ENCODE results near the gene EIF1AY. TPM values are rescaled to one million over a fixed set of nuclear protein-coding genes. Genes with fewer than 3 reads are reported as not detected.
"Not testable (repeated sequence)": the region's sequence is repeated elsewhere in the genome, so short reads cannot be mapped to it uniquely, and the experiment has no call there.

The EIF1AY gene
- total RNA-seq, 1 experiment from 2014 or later = not detected

DNA sequence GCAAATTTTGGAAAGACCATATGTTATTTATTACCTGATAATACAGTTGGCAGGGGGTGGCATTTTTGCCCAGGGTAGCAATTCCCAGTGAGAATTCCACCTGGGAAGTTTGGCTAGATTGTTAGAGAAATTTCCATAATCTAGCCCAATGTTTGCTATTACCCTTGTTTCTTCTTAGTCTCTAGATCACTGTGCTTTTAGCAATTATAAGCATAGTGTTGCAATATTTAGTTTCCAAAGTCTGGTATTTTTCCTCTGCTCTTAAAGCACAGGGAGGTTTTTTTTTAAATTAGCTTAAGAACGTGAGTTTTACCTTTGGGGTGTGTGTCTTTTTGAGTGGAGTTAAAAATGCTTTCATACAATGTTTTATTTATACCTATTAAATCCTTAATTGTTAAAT is 26.3 kb upstream of the EIF1AY start:
- POLR2A ChIA-PET (ENCODE audit: low non-redundant PET) = no interaction called here
- no peaks in the 10 kb centered on the region for H3K9me3 ChIP-seq (ENCODE audit: low read depth, low read length, poor library complexity, severe bottlenecking)
- BruUV-seq (replicated peaks) = no TSS peak
- no peaks in the 10 kb centered on the region for H3K36me3 ChIP-seq (ENCODE audit: insufficient read depth, low read length, poor library complexity, severe bottlenecking)
- CTCF ChIA-PET = no interaction called here
- TF ChIP-seq CTCF (conservative IDR thresholded peaks at IDR 0.05; ENCODE audit: low read depth, low read length) (no peak), EZH2 (IDR thresholded peaks at IDR 0.05; ENCODE audit: borderline replicate concordance, low read depth, low read length, poor library complexity, severe bottlenecking) (no peak)
- H3K4me3 ChIP-seq (ENCODE audit: low read depth, low read length, poor library complexity, severe bottlenecking) = no peak overlapping the region
- no peak for DNase-seq (ENCODE audit: low spot score)
- no peak overlapping the region for H3K27ac ChIP-seq (ENCODE audit: low read depth, low read length, poor library complexity, severe bottlenecking)
- no peaks in the 10 kb centered on the region for H3K4me1 ChIP-seq (ENCODE audit: insufficient read depth, low read length, poor library complexity, severe bottlenecking)
- no peaks in the 10 kb centered on the region for H3K27me3 ChIP-seq (replicated peaks; ENCODE audit: insufficient read depth, low read depth, low read length, poor library complexity)
- intact Hi-C loops (cut with micrococcal nuclease; ENCODE audit: unreplicated experiment) = no loop called here

GRCh38 chrY:20551840-20552239 is 23.7 kb upstream of the EIF1AY start:
- no peaks in the 10 kb centered on the region for H3K27me3 ChIP-seq (replicated peaks; ENCODE audit: insufficient read depth, low read depth, low read length, poor library complexity)
- no peak overlapping the region for H3K27ac ChIP-seq (ENCODE audit: low read depth, low read length, poor library complexity, severe bottlenecking)
- no peaks in the 10 kb centered on the region for H3K36me3 ChIP-seq (ENCODE audit: insufficient read depth, low read length, poor library complexity, severe bottlenecking)
- no peak for DNase-seq (ENCODE audit: low spot score)
- ChIA-PET CTCF (no interaction called here), POLR2A (ENCODE audit: low non-redundant PET) (no interaction called here)
- intact Hi-C loops (cut with micrococcal nuclease; ENCODE audit: unreplicated experiment) = no loop called here
- TF ChIP-seq CTCF (conservative IDR thresholded peaks at IDR 0.05; ENCODE audit: low read depth, low read length) (no peak), EZH2 (IDR thresholded peaks at IDR 0.05; ENCODE audit: borderline replicate concordance, low read depth, low read length, poor library complexity, severe bottlenecking) (no peak)
- H3K4me3 ChIP-seq (ENCODE audit: low read depth, low read length, poor library complexity, severe bottlenecking) = no peak overlapping the region
- H3K9me3 ChIP-seq (ENCODE audit: low read depth, low read length, poor library complexity, severe bottlenecking) = no peaks in the 10 kb centered on the region
- no TSS peak for BruUV-seq (replicated peaks)
- H3K4me1 ChIP-seq (ENCODE audit: insufficient read depth, low read length, poor library complexity, severe bottlenecking) = no peaks in the 10 kb centered on the region

GRCh38 chrY:20552764-20553323 is 22.7 kb upstream of the EIF1AY start:
- H3K27me3 ChIP-seq (replicated peaks; ENCODE audit: insufficient read depth, low read depth, low read length, poor library complexity); CTCF ChIA-PET; H3K27ac ChIP-seq (ENCODE audit: low read depth, low read length, poor library complexity, severe bottlenecking); H3K9me3 ChIP-seq (ENCODE audit: low read depth, low read length, poor library complexity, severe bottlenecking); intact Hi-C loops (cut with micrococcal nuclease; ENCODE audit: unreplicated experiment); H3K4me1 ChIP-seq (ENCODE audit: insufficient read depth, low read length, poor library complexity, severe bottlenecking); POLR2A ChIA-PET (ENCODE audit: low non-redundant PET); BruUV-seq (replicated peaks); H3K4me3 ChIP-seq (ENCODE audit: low read depth, low read length, poor library complexity, severe bottlenecking); H3K36me3 ChIP-seq (ENCODE audit: insufficient read depth, low read length, poor library complexity, severe bottlenecking); DNase-seq (ENCODE audit: low spot score): not testable (repeated sequence)

GRCh38 chrY:20555820-20556219 is 19.8 kb upstream of the EIF1AY start:
- no peak for TF ChIP-seq EZH2 (IDR thresholded peaks at IDR 0.05; ENCODE audit: borderline replicate concordance, low read depth, low read length, poor library complexity, severe bottlenecking)
- no peak for TF ChIP-seq CTCF (conservative IDR thresholded peaks at IDR 0.05; ENCODE audit: low read depth, low read length)
- Histone ChIP-seq H3K4me1 (ENCODE audit: insufficient read depth, low read length, poor library complexity, severe bottlenecking) (no peaks in the 10 kb centered on the region), H3K27ac (ENCODE audit: low read depth, low read length, poor library complexity, severe bottlenecking) (no peak overlapping the region), H3K36me3 (ENCODE audit: insufficient read depth, low read length, poor library complexity, severe bottlenecking) (no peaks in the 10 kb centered on the region), H3K27me3 (replicated peaks; ENCODE audit: insufficient read depth, low read depth, low read length, poor library complexity) (no peaks in the 10 kb centered on the region), H3K9me3 (ENCODE audit: low read depth, low read length, poor library complexity, severe bottlenecking) (no peaks in the 10 kb centered on the region), H3K4me3 (ENCODE audit: low read depth, low read length, poor library complexity, severe bottlenecking) (no peak overlapping the region)
- intact Hi-C loops (cut with micrococcal nuclease; ENCODE audit: unreplicated experiment) = no loop called here
- POLR2A ChIA-PET (ENCODE audit: low non-redundant PET) = no interaction called here
- CTCF ChIA-PET = no interaction called here
- DNase-seq (ENCODE audit: low spot score) = no peak
- BruUV-seq (replicated peaks) = no TSS peak
